RWPE2 (cell line): Measurements from ENCODE around the gene TMX2.

ENCODE experiments used
- ATAC-seq: fragments of 200-7000 bp; cut with Tn5 transposase; 3 replicates; pipeline ENCODE4 v1.9.1; 2021; ENCODE audit warnings: low read depth
- DNase-seq: peaks from one replicate; pipeline ENCODE4 v3.0.0-alpha.2; 2020; ENCODE audit warnings: low spot score
- H3K27ac ChIP-seq: fragments of 450-650 bp; 2 replicates; pipeline ENCODE4 v1.5.1; 2017; ENCODE audit warnings: mild to moderate bottlenecking; ENCODE audit not compliant: poor library complexity, severe bottlenecking
- H3K27me3 ChIP-seq: fragments of 250-450 bp; sonication (Bioruptor Pico); 2 replicates; pipeline ENCODE4 v1.5.1; 2021; ENCODE audit warnings: mild to moderate bottlenecking, moderate library complexity; ENCODE audit not compliant: insufficient read depth, poor library complexity, severe bottlenecking
- H3K36me3 ChIP-seq: fragments of 250-450 bp; sonication (Bioruptor Pico); 2 replicates; pipeline ENCODE4 v1.5.1; 2020; ENCODE audit warnings: low read depth, mild to moderate bottlenecking, moderate library complexity
- H3K4me1 ChIP-seq: fragments of 250-450 bp; sonication (Bioruptor Pico); 2 replicates; pipeline ENCODE4 v1.5.1; 2021; ENCODE audit warnings: mild to moderate bottlenecking, moderate library complexity; ENCODE audit not compliant: insufficient read depth, poor library complexity, severe bottlenecking
- H3K4me3 ChIP-seq: fragments of 250-450 bp; sonication (Bioruptor Pico); 2 replicates; pipeline ENCODE4 v1.5.1; 2021; ENCODE audit warnings: mild to moderate bottlenecking, moderate library complexity; ENCODE audit not compliant: severe bottlenecking
- H3K9me3 ChIP-seq: fragments of 250-450 bp; sonication (Bioruptor Pico); 2 replicates; pipeline ENCODE4 v1.5.1; 2021; ENCODE audit warnings: mild to moderate bottlenecking, moderate library complexity; ENCODE audit not compliant: severe bottlenecking
- CTCF ChIP-seq: fragments of 450-650 bp; IDR thresholded peaks from one replicate; pipeline ENCODE4 v1.5.1; 2017; ENCODE audit warnings: mild to moderate bottlenecking, moderate library complexity; ENCODE audit not compliant: poor library complexity, severe bottlenecking

The TMX2 gene

GRCh38 chr11:57779276-57779675 is 66.9 kb downstream of the TMX2 start:
- H3K9me3 ChIP-seq = no peaks in the 10 kb centered on the region
- no peaks in the 10 kb centered on the region for H3K27me3 ChIP-seq
- DNase-seq (no peak), ATAC-seq (peak; percentile 40)
- H3K4me3 ChIP-seq = no peak overlapping the region
- peaks cover 16% of the 10 kb centered on the region; the same call in 1 of the 2 replicates for H3K36me3 ChIP-seq
- peaks cover 85% of the 10 kb centered on the region for H3K4me1 ChIP-seq
- no peak for TF ChIP-seq CTCF
- H3K27ac ChIP-seq = peak overlapping the region; percentile 93

GRCh38 chr11:57781529-57781943 is 69.1 kb downstream of the TMX2 start:
- H3K4me3 ChIP-seq = no peak overlapping the region
- no peaks in the 10 kb centered on the region for H3K9me3 ChIP-seq
- H3K4me1 ChIP-seq = peaks cover 74% of the 10 kb centered on the region
- no peaks in the 10 kb centered on the region for H3K27me3 ChIP-seq
- peaks cover 16% of the 10 kb centered on the region; the same call in 1 of the 2 replicates for H3K36me3 ChIP-seq
- TF ChIP-seq CTCF = no peak
- H3K27ac ChIP-seq = peak overlapping the region; percentile 93
- peak; percentile 90 for DNase-seq
- peak; percentile 73 for ATAC-seq

GRCh38 chr11:57785072-57785471 is 72.7 kb downstream of the TMX2 start:
- no peak for DNase-seq
- H3K4me1 ChIP-seq = peaks cover 70% of the 10 kb centered on the region
- no peak for ATAC-seq
- H3K27ac ChIP-seq = peak overlapping the region; percentile 90
- H3K4me3 ChIP-seq = no peak overlapping the region
- H3K9me3 ChIP-seq = no peaks in the 10 kb centered on the region
- no peaks in the 10 kb centered on the region for H3K27me3 ChIP-seq
- TF ChIP-seq CTCF = no peak
- peaks cover 29% of the 10 kb centered on the region for H3K36me3 ChIP-seq

- DNase-seq (no peak), ATAC-seq (no peak)
- H3K9me3 ChIP-seq = no peaks in the 10 kb centered on the region
- no peak for TF ChIP-seq CTCF
- no peak overlapping the region for H3K4me3 ChIP-seq
- peaks cover 64% of the 10 kb centered on the region for H3K4me1 ChIP-seq
- H3K36me3 ChIP-seq = peaks cover 25% of the 10 kb centered on the region
- H3K27ac ChIP-seq = peak overlapping the region; percentile 90
- no peaks in the 10 kb centered on the region for H3K27me3 ChIP-seq
Observed at GRCh38 chr11:57786436-57786835, 74.0 kb downstream of the TMX2 start.

- ATAC-seq = no peak
- TF ChIP-seq CTCF = no peak
- H3K27ac ChIP-seq = peak overlapping the region; percentile 90
- H3K9me3 ChIP-seq = no peaks in the 10 kb centered on the region
- DNase-seq = no peak
- H3K36me3 ChIP-seq = peaks cover 31% of the 10 kb centered on the region
- H3K4me1 ChIP-seq = peaks cover 64% of the 10 kb centered on the region
- no peak overlapping the region for H3K4me3 ChIP-seq
- H3K27me3 ChIP-seq = no peaks in the 10 kb centered on the region
Observed at GRCh38 chr11:57787006-57787604, 74.7 kb downstream of the TMX2 start.
